SK-N-SH treated with all-trans-retinoic acid at 6 μM for 48 hours (cell line): ENCODE data around the gene EFL1.

Source experiments
- ESRRG ChIP-seq: fragments of 250-450 bp; sonication (Bioruptor Pico); IDR thresholded peaks from 2 replicates; pipeline ENCODE4 v1.6.1; 2021; ENCODE audit warnings: mild to moderate bottlenecking
- GLIS3 ChIP-seq: fragments of 250-450 bp; sonication (Bioruptor Pico); IDR thresholded peaks from 2 replicates; pipeline ENCODE4 v1.5.0; 2020; ENCODE audit warnings: mild to moderate bottlenecking, moderate library complexity
- RARB ChIP-seq: fragments of 250-450 bp; sonication (Bioruptor Pico); IDR thresholded peaks from 2 replicates; pipeline ENCODE4 v1.8.0; 2021; ENCODE audit warnings: mild to moderate bottlenecking, moderate library complexity
- SNAI2 ChIP-seq: fragments of 250-450 bp; sonication (Bioruptor Pico); IDR thresholded peaks from 2 replicates; pipeline ENCODE4 v1.5.0; 2020; ENCODE audit warnings: mild to moderate bottlenecking, moderate library complexity
- TCF4 ChIP-seq: fragments of 250-450 bp; sonication (Bioruptor Pico); IDR thresholded peaks from 2 replicates; pipeline ENCODE4 v1.8.0; 2021; ENCODE audit warnings: mild to moderate bottlenecking, moderate library complexity, borderline replicate concordance
- ZFP3 ChIP-seq: fragments of 250-450 bp; sonication (Bioruptor Pico); IDR thresholded peaks from 2 replicates; pipeline ENCODE4 v1.5.0; 2020; ENCODE audit warnings: mild to moderate bottlenecking, moderate library complexity
- ZFP30 ChIP-seq: fragments of 450-650 bp; formaldehyde crosslinking; IDR thresholded peaks from 2 replicates; pipeline ENCODE4 v1.5.0; 2022; ENCODE audit warnings: mild to moderate bottlenecking, moderate library complexity
- ZNF565 ChIP-seq: fragments of 450-650 bp; formaldehyde crosslinking; conservative IDR thresholded peaks from 2 replicates; pipeline ENCODE4 v1.5.0; 2020; ENCODE audit warnings: low read depth, mild to moderate bottlenecking, moderate library complexity
- ZNF8 ChIP-seq: fragments of 450-650 bp; formaldehyde crosslinking; IDR thresholded peaks from 2 replicates; pipeline ENCODE4 v1.5.0; 2020; ENCODE audit warnings: mild to moderate bottlenecking, moderate library complexity
- TF ChIP-seq, protein P1 (sequence below): fragments of 250-450 bp; sonication (Bioruptor Pico); IDR thresholded peaks from 2 replicates; pipeline ENCODE4 v1.8.0; 2020; ENCODE audit warnings: mild to moderate bottlenecking, moderate library complexity, borderline replicate concordance
- TF ChIP-seq, protein P2 (sequence below): fragments of 250-450 bp; sonication (Bioruptor Pico); IDR thresholded peaks from 2 replicates; pipeline ENCODE4 v1.5.1; 2020; ENCODE audit warnings: low read depth, mild to moderate bottlenecking, moderate library complexity
- TF ChIP-seq, protein P3 (sequence below): fragments of 250-450 bp; sonication (Bioruptor Pico); IDR thresholded peaks from 2 replicates; pipeline ENCODE4 v1.5.0; 2020; ENCODE audit warnings: mild to moderate bottlenecking, moderate library complexity

DNA sequence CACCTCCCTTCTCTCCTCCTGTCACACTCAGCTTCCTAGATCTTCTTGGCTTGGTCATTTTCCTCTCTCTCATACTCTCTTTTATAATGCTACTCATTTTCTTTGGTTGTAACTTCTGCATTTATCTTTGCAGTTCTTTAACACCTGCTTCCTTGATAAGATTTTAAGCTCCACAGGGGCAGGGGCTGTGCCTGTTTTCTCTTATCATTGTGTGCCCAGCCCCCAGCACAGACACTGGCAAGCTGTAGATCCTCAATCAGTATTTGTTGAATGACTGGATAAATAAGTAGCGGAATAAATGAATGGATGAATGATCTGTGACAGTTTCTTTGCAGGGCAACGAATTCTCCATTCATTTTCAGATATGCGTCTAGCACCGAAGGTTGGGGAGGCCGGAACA, 152.4 kb downstream of the EFL1 start:
- TF ChIP-seq RARB (CRISPR knock-in tag) (no peak), ESRRG (no peak), ZFP30 (CRISPR knock-in tag) (no peak), ZFP3 (CRISPR knock-in tag) (no peak), ZNF565 (CRISPR knock-in tag) (no peak), TCF4 (CRISPR knock-in tag) (no peak), GLIS3 (no peak), SNAI2 (CRISPR knock-in tag) (no peak), ZNF8 (no peak)
- TF ChIP-seq, protein P1, sequence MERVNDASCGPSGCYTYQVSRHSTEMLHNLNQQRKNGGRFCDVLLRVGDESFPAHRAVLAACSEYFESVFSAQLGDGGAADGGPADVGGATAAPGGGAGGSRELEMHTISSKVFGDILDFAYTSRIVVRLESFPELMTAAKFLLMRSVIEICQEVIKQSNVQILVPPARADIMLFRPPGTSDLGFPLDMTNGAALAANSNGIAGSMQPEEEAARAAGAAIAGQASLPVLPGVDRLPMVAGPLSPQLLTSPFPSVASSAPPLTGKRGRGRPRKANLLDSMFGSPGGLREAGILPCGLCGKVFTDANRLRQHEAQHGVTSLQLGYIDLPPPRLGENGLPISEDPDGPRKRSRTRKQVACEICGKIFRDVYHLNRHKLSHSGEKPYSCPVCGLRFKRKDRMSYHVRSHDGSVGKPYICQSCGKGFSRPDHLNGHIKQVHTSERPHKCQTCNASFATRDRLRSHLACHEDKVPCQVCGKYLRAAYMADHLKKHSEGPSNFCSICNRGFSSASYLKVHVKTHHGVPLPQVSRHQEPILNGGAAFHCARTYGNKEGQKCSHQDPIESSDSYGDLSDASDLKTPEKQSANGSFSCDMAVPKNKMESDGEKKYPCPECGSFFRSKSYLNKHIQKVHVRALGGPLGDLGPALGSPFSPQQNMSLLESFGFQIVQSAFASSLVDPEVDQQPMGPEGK (CRISPR knock-in tag), result no peak
- TF ChIP-seq, protein P2, sequence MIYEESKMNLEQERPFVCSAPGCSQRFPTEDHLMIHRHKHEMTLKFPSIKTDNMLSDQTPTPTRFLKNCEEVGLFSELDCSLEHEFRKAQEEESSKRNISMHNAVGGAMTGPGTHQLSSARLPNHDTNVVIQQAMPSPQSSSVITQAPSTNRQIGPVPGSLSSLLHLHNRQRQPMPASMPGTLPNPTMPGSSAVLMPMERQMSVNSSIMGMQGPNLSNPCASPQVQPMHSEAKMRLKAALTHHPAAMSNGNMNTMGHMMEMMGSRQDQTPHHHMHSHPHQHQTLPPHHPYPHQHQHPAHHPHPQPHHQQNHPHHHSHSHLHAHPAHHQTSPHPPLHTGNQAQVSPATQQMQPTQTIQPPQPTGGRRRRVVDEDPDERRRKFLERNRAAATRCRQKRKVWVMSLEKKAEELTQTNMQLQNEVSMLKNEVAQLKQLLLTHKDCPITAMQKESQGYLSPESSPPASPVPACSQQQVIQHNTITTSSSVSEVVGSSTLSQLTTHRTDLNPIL, result no peak
- TF ChIP-seq, protein P3, sequence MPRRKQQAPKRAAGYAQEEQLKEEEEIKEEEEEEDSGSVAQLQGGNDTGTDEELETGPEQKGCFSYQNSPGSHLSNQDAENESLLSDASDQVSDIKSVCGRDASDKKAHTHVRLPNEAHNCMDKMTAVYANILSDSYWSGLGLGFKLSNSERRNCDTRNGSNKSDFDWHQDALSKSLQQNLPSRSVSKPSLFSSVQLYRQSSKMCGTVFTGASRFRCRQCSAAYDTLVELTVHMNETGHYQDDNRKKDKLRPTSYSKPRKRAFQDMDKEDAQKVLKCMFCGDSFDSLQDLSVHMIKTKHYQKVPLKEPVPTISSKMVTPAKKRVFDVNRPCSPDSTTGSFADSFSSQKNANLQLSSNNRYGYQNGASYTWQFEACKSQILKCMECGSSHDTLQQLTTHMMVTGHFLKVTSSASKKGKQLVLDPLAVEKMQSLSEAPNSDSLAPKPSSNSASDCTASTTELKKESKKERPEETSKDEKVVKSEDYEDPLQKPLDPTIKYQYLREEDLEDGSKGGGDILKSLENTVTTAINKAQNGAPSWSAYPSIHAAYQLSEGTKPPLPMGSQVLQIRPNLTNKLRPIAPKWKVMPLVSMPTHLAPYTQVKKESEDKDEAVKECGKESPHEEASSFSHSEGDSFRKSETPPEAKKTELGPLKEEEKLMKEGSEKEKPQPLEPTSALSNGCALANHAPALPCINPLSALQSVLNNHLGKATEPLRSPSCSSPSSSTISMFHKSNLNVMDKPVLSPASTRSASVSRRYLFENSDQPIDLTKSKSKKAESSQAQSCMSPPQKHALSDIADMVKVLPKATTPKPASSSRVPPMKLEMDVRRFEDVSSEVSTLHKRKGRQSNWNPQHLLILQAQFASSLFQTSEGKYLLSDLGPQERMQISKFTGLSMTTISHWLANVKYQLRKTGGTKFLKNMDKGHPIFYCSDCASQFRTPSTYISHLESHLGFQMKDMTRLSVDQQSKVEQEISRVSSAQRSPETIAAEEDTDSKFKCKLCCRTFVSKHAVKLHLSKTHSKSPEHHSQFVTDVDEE (CRISPR knock-in tag), result no peak
